ENCODE results near the gene LCAT.
"Not testable (repeated sequence)": the region's sequence is repeated elsewhere in the genome, so short reads cannot be mapped to it uniquely, and the experiment has no call there.

DNA sequence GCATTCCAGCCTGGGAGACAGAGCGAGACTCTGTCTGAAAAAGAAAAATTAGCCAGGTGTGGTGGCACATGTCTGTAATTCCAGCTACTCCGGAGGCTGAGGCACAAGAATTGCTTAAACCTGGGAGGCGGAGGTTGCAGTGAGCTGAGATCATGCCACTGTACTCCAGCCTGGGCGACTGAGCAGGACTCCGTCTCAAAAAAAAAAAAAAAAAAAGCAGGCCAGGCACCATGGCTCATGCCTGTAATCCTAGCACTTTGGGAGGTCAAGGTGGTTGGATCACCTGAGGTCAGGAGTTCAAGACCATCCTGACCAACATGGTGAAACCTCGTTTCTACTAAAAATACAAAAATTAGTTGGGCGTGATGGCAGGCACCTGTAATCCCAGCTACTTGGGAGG, 28.4 kb upstream of the LCAT start:
- not testable (repeated sequence) for TF ChIP-seq POLR2AphosphoS5 (IDR thresholded peaks at IDR 0.05; ENCODE audit: low read depth, low read length); CHD2 (IDR thresholded peaks at IDR 0.05; ENCODE audit: low read length, partially characterized antibody); TEAD4 (IDR thresholded peaks at IDR 0.05; ENCODE audit: borderline replicate concordance, insufficient read depth); TAF1 (IDR thresholded peaks at IDR 0.05; ENCODE audit: borderline replicate concordance, low read depth, low read length); EZH2phosphoT487 (IDR thresholded peaks at IDR 0.05; ENCODE audit: borderline replicate concordance, low read depth); GABPA (IDR thresholded peaks at IDR 0.05; ENCODE audit: low read depth); SMC3 (IDR thresholded peaks at IDR 0.05; ENCODE audit: low read depth, low read length); MXI1 (IDR thresholded peaks at IDR 0.05; ENCODE audit: low read depth, low read length)
- TF ChIP-seq, protein P1, sequence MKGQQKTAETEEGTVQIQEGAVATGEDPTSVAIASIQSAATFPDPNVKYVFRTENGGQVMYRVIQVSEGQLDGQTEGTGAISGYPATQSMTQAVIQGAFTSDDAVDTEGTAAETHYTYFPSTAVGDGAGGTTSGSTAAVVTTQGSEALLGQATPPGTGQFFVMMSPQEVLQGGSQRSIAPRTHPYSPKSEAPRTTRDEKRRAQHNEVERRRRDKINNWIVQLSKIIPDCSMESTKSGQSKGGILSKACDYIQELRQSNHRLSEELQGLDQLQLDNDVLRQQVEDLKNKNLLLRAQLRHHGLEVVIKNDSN (IDR thresholded peaks at IDR 0.05; ENCODE audit: borderline replicate concordance, low read depth) = not testable (repeated sequence)
- TF ChIP-seq, protein P2, sequence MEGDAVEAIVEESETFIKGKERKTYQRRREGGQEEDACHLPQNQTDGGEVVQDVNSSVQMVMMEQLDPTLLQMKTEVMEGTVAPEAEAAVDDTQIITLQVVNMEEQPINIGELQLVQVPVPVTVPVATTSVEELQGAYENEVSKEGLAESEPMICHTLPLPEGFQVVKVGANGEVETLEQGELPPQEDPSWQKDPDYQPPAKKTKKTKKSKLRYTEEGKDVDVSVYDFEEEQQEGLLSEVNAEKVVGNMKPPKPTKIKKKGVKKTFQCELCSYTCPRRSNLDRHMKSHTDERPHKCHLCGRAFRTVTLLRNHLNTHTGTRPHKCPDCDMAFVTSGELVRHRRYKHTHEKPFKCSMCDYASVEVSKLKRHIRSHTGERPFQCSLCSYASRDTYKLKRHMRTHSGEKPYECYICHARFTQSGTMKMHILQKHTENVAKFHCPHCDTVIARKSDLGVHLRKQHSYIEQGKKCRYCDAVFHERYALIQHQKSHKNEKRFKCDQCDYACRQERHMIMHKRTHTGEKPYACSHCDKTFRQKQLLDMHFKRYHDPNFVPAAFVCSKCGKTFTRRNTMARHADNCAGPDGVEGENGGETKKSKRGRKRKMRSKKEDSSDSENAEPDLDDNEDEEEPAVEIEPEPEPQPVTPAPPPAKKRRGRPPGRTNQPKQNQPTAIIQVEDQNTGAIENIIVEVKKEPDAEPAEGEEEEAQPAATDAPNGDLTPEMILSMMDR (IDR thresholded peaks at IDR 0.05) = not testable (repeated sequence)
- TF ChIP-seq, protein P3, sequence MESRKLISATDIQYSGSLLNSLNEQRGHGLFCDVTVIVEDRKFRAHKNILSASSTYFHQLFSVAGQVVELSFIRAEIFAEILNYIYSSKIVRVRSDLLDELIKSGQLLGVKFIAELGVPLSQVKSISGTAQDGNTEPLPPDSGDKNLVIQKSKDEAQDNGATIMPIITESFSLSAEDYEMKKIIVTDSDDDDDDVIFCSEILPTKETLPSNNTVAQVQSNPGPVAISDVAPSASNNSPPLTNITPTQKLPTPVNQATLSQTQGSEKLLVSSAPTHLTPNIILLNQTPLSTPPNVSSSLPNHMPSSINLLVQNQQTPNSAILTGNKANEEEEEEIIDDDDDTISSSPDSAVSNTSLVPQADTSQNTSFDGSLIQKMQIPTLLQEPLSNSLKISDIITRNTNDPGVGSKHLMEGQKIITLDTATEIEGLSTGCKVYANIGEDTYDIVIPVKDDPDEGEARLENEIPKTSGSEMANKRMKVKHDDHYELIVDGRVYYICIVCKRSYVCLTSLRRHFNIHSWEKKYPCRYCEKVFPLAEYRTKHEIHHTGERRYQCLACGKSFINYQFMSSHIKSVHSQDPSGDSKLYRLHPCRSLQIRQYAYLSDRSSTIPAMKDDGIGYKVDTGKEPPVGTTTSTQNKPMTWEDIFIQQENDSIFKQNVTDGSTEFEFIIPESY (IDR thresholded peaks at IDR 0.05; ENCODE audit: borderline replicate concordance, low read depth) = not testable (repeated sequence)
- TF ChIP-seq, protein P4, sequence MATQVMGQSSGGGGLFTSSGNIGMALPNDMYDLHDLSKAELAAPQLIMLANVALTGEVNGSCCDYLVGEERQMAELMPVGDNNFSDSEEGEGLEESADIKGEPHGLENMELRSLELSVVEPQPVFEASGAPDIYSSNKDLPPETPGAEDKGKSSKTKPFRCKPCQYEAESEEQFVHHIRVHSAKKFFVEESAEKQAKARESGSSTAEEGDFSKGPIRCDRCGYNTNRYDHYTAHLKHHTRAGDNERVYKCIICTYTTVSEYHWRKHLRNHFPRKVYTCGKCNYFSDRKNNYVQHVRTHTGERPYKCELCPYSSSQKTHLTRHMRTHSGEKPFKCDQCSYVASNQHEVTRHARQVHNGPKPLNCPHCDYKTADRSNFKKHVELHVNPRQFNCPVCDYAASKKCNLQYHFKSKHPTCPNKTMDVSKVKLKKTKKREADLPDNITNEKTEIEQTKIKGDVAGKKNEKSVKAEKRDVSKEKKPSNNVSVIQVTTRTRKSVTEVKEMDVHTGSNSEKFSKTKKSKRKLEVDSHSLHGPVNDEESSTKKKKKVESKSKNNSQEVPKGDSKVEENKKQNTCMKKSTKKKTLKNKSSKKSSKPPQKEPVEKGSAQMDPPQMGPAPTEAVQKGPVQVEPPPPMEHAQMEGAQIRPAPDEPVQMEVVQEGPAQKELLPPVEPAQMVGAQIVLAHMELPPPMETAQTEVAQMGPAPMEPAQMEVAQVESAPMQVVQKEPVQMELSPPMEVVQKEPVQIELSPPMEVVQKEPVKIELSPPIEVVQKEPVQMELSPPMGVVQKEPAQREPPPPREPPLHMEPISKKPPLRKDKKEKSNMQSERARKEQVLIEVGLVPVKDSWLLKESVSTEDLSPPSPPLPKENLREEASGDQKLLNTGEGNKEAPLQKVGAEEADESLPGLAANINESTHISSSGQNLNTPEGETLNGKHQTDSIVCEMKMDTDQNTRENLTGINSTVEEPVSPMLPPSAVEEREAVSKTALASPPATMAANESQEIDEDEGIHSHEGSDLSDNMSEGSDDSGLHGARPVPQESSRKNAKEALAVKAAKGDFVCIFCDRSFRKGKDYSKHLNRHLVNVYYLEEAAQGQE (IDR thresholded peaks at IDR 0.05; ENCODE audit: low read depth, low read length) = not testable (repeated sequence)

All from SK-N-SH (cell line).